GM12873 (cell line): ENCODE data around the gene SENP8.

Experiments used
- CTCF ChIP-seq: IDR thresholded peaks from 2 replicates; pipeline ENCODE4 v1.5.1; 2012; ENCODE audit warnings: low read depth, mild to moderate bottlenecking, moderate library complexity, low read length, control low read depth; ENCODE audit not compliant: insufficient read depth; ENCODE audit errors: missing control alignments

The SENP8 gene

GRCh38 chr15:72105111-72105510, 13.1 kb upstream of the SENP8 start:
- TF ChIP-seq CTCF = no peak

DNA sequence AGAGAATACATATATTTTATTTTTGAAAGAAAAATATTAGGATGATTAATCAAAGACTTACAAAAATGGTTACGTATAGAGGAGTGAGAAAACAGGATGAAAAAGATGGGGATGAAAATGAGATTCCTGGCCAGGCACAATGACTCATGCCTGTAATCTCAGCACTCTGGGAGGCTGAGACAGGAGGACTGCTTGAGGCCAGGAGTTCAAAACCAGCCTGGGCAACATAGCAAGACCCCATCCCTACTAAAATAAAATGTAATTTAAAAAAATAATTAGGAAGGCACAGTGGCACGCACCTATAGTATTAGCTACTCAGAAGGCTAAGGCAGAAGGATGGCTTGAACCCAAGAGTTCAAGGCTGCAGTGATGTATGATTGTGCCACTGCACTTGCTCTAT, 12.1 kb upstream of the SENP8 start:
- no peak for TF ChIP-seq CTCF

DNA sequence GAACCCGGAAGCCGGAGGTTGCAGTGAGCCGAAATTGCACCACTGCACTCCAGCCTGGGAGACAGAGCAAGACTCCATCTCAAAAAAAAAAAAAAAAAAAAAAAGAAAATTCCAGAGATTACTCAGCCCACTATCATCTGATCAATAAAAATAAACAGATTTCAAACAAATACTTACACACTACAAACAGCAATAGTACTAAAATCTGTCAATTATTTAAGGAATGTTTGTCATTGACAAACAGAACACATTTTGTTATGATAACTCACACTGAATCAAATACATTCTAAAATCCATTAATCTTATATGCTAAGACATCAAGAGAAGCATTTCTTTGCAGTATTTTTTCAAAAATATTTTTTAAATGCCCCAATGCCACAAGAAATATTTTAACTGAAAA, 7.8 kb upstream of the SENP8 start:
- TF ChIP-seq CTCF = no peak

DNA sequence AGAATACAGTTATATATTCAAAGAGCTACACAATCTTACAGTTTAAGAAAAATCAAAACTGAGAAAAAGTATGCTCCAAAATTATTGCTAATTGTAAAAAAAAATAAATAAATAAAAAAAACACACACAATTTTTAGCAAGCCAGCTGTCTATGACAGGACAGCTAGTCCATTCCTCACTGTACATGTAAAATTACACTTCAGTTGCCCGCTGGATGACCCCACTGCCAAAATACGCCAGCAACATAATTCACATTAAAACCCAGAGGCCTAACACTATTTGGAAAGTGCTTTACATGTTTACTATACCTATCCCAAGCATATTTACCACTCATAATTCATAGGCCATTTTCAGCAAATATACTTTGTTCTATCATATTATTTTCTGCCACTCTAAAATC, 6.1 kb upstream of the SENP8 start:
- TF ChIP-seq CTCF = no peak

- no peak for TF ChIP-seq CTCF
Observed at GRCh38 chr15:72112805-72113204, 5.4 kb upstream of the SENP8 start.

- TF ChIP-seq CTCF = no peak
Observed at GRCh38 chr15:72113347-72114031, 4.7 kb upstream of the SENP8 start.

DNA sequence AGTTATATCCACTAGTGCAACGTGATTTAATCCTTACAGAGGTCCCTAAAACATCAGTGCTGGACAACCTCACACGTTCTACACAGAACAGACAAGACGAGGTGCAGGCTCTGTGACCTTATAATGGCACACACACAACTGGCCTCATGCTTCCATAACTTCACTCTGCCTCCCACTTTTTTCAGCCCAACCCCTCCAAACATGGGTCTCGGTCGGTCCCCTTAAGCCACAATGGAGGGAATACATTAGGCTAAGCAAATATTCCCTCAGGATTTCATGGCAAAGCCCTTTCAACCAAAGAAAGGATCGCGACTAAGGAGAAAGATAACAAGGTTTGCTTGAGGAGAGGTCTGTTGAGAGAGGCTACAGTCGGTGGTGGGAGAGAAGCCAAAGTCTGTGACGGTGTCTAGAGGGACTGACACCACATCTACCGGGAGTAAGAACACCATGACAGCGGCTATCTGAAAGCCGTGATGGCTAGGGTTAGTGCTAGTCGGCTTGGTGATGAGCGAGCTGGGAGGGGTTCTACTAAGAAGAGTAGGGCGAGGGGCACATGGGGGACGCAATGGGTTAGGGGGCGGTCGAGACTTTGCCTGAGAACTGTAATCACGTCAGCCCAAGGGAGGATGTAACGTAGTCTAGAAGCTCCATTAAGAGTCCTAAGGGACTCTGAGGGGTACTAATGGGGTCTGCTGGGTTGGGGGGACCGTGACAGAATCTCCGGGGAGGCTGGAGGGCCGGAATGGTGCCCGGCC, 1.3 kb upstream of the SENP8 start:
- TF ChIP-seq CTCF = no peak
